GM19043 (cell line): Measurements from ENCODE around the gene NIN.
"Not testable (repeated sequence)": the region's sequence is repeated elsewhere in the genome, so short reads cannot be mapped to it uniquely, and the experiment has no call there.

Source experiments
- ATAC-seq: cut with Tn5 transposase; IDR thresholded peaks from one replicate; pipeline ENCODE4 v1.9.1; 2021; ENCODE audit warnings: low read depth; ENCODE audit not compliant: unreplicated experiment

Gene NIN

GRCh38 chr14:50819303-50819702 lies 11.7 kb downstream of the NIN start:
- not testable (repeated sequence) for ATAC-seq

GRCh38 chr14:50816395-50817047 lies 14.4 kb downstream of the NIN start:
- ATAC-seq, result no peak

GRCh38 chr14:50815526-50815925 lies 15.4 kb downstream of the NIN start:
- not testable (repeated sequence) for ATAC-seq

GRCh38 chr14:50815058-50815457 lies 15.9 kb downstream of the NIN start:
- not testable (repeated sequence) for ATAC-seq

- no peak for ATAC-seq
Measured at GRCh38 chr14:50814161-50814560, 16.8 kb downstream of the NIN start.

GRCh38 chr14:50813544-50813863 lies 17.5 kb downstream of the NIN start:
- ATAC-seq, result no peak

- ATAC-seq, result no peak
Measured at GRCh38 chr14:50812856-50813543, 18.0 kb downstream of the NIN start.

- peak; percentile 59 for ATAC-seq
Measured at GRCh38 chr14:50812180-50812579, 18.8 kb downstream of the NIN start.

GRCh38 chr14:50808053-50808452 lies 22.9 kb downstream of the NIN start:
- no peak for ATAC-seq

GRCh38 chr14:50806241-50806933 lies 24.6 kb downstream of the NIN start:
- ATAC-seq, result no peak

GRCh38 chr14:50805396-50805795 lies 25.6 kb downstream of the NIN start:
- ATAC-seq, result no peak

- ATAC-seq, result no peak
Measured at GRCh38 chr14:50804181-50804721, 26.7 kb downstream of the NIN start.

- no peak for ATAC-seq
Measured at GRCh38 chr14:50801706-50802105, 29.3 kb downstream of the NIN start.

GRCh38 chr14:50800032-50800431 lies 30.9 kb downstream of the NIN start:
- no peak for ATAC-seq

- peak; percentile 85 for ATAC-seq
Measured at GRCh38 chr14:50798048-50798421, 32.9 kb downstream of the NIN start.

GRCh38 chr14:50797250-50798047 lies 33.5 kb downstream of the NIN start:
- ATAC-seq, result no peak

GRCh38 chr14:50796390-50796789 lies 34.6 kb downstream of the NIN start:
- no peak for ATAC-seq

GRCh38 chr14:50795909-50796308 lies 35.1 kb downstream of the NIN start:
- ATAC-seq, result no peak

- ATAC-seq, result no peak
Measured at GRCh38 chr14:50795142-50795541, 35.8 kb downstream of the NIN start.

GRCh38 chr14:50794068-50794645 lies 36.8 kb downstream of the NIN start:
- ATAC-seq, result no peak
